Skeletal muscle cell (primary cell): ENCODE measurements around the gene MAPK11.

Experiments used
- DNase-seq: peaks from one replicate; pipeline ENCODE4 v3.0.0-alpha.2; 2010; ENCODE audit warnings: low read depth
- H3K4me3 ChIP-seq: 2 replicates; pipeline ENCODE4 v1.5.1; 2011; ENCODE audit warnings: low read depth, mild to moderate bottlenecking, control low read depth, low read length, moderate library complexity

The MAPK11 gene

DNA sequence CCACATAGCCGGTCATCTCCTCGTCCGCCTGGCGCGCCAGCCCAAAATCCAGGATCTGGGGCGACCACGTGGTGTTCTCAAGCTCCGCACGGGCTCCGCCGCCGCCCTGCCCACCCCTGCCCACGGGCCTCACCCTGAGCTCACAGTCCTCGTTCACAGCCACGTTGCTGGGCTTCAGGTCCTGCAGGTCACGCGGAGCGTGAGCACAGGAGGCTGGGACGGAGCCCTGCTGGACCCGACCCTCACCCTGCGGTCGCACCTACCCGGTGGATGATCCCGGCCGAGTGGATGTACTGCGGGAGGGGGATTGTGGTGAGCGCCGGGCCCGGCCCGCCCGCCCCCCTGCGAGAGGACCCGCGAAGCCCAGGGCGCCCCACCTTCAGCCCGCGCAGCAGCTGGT lies 3.2 kb downstream of the MAPK11 start:
- H3K4me3 ChIP-seq, result peak overlapping the region; percentile 42
- no peak for DNase-seq

DNA sequence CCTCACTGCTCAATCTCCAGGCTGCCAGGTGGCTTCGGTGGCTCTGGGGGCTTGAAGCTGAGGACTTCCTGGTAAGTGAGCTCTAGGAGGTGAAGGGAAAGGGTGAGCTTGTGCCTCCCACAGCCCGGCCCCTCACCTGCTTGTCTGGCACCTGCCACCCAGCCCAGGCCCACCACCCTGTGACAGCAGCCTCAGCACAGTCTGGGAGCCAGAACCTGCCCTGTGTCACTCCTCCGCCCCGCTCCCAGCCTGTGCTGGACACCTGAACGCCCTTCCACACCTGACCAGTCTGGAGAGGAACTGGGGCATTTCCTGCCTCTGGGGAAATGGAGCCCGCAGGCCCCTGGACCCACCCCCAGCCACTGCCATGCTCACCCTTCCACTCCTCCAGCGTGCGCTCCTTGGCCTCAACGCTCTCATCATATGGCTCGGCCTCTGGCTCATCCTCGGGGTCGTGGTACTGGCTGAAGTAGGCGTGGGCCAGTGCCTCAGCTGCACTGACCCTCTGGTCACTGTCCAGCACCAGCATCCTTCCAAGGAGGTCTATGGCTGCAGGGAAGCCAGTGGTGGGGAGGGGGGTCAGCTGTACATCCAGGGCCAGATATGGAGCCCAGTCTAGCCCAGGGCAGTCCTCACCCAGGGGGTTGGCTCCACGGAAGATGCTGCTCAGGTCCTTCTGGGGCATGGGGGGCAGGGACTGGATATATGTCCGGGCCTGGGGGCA lies 5.1 kb downstream of the MAPK11 start:
- no peak for DNase-seq
- H3K4me3 ChIP-seq, result no peak overlapping the region

GRCh38 chr22:50264104-50264745 lies 6.0 kb downstream of the MAPK11 start:
- H3K4me3 ChIP-seq, result no peak overlapping the region
- DNase-seq, result no peak

- DNase-seq, result no peak
- no peak overlapping the region for H3K4me3 ChIP-seq
Observed at GRCh38 chr22:50262973-50263617, 7.1 kb downstream of the MAPK11 start.

DNA sequence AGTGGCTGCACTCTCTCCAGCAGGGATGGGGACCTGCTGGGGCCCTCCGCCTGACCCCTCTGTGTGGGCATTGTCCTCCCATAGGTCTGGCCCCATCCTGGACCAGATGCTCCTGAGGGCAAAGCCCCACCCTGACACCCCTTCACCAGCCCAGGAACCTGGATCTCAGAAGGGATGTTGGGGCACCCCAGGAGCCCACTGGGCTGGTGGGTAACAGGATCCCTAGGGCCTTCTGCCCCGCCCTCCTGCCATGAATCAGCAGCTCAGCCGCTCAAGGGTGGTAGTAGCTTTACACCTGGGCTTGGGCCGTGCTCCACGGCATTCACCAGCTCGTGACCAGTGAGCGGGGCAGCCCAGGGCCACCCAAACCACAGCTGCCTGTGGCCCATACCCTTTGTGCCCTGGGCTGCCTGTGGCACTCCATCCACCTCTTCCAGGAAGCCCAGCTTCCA lies 7.7 kb downstream of the MAPK11 start:
- DNase-seq, result no peak
- H3K4me3 ChIP-seq, result no peak overlapping the region

- peak within 1 kb of the TSS; percentile 56 for H3K4me3 ChIP-seq
- DNase-seq, result no peak
Observed at GRCh38 chr22:50261615-50262459, 8.3 kb downstream of the MAPK11 start, which contains the start of gene MAPK12. Gene MAPK12, minus strand, starts transcription at chr22:50261683. Its CDS starts 174 bp downstream, at chr22:50261509.

DNA sequence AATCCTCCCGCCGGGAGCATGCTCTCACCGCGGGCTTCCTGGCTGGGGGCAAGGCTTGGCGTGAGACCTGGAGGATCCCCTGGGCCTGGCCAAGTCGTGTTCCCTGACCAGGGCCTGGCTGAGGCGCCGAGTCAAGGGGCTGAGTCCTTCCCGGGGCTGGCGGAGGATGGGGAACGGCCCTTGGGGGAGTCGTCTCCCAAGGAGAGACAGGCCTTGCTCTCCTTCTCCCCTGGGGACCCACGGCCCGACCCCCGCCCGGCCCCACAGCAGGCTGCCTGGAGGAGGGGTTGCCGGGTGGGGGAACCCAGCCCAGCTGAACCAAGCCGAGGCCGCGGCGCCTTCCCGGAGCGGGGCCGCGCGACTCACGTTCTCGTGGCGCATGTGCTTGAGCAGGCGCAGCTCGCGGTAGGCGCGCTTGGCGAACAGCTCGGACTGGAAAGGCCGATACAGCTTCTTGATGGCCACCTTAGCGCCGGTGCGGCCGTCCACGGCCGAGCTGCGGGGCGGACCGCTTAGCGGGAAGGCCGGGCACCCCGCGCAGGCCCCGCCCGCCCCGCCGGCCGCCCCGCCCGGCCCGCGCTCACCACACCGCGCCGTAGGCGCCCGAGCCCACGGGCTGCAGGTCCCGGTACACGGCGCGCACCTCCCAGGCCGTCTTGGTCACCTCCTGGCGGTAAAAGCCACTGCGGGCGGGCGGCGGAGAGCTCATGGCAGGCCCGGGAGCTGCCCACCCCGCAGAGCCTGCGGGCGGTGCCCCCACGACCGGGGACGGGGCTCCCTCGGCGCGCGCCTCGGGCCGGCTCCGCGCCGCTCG lies 9.2 kb downstream of the MAPK11 start:
- peak overlapping the region; percentile 56 for H3K4me3 ChIP-seq

DNA sequence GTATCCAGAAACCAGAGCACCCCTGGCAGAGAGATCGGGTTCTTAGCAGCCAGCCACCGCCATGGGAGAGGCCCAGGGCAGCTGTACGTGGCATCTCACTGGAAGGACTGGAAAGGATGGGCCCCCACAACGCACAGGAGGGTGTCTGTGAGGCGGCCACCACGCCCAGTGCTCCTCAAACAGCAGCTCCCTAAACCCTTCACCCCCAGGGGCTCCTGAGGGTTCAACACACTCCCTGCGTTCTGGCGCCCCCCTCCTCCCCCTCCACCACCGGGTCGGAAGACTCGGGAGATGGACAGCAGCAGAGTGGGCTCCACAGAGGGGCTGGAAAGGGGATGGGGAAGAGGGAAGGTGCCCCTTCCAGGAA lies 9.8 kb downstream of the MAPK11 start:
- peak overlapping the region; percentile 56 for H3K4me3 ChIP-seq
- no peak for DNase-seq

More for the DNA sequence above, 9.2 kb downstream of the MAPK11 start:
- DNase-seq, result no peak

GRCh38 chr22:50259302-50259701 lies 10.9 kb downstream of the MAPK11 start:
- no peak for DNase-seq
- no peak overlapping the region for H3K4me3 ChIP-seq

- H3K4me3 ChIP-seq, result no peak overlapping the region
- DNase-seq, result no peak
Observed at GRCh38 chr22:50258361-50259292, 11.6 kb downstream of the MAPK11 start.

- no peak for DNase-seq
- no peak overlapping the region for H3K4me3 ChIP-seq
Observed at GRCh38 chr22:50257451-50258360, 12.5 kb downstream of the MAPK11 start.

DNA sequence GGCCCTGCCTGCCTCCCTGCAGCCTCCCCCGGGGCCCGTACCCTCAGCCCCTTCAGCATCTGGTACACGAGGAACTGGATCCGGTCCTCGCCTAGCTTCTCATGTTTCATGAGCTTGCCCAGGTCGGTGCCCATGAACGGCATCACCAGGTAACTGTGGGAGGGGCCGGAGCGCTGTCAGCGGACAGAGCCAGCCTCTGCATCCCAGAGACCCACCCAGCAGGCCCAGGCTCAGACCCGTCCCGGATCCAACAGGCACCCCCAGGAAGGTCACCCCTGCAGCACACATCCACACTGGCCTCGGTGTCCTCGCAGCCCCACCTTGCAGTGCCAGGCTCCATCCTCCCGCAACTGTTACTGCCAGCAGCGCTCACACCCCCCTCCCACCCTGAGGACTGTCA lies 13.1 kb downstream of the MAPK11 start:
- no peak for DNase-seq
- no peak overlapping the region for H3K4me3 ChIP-seq

DNA sequence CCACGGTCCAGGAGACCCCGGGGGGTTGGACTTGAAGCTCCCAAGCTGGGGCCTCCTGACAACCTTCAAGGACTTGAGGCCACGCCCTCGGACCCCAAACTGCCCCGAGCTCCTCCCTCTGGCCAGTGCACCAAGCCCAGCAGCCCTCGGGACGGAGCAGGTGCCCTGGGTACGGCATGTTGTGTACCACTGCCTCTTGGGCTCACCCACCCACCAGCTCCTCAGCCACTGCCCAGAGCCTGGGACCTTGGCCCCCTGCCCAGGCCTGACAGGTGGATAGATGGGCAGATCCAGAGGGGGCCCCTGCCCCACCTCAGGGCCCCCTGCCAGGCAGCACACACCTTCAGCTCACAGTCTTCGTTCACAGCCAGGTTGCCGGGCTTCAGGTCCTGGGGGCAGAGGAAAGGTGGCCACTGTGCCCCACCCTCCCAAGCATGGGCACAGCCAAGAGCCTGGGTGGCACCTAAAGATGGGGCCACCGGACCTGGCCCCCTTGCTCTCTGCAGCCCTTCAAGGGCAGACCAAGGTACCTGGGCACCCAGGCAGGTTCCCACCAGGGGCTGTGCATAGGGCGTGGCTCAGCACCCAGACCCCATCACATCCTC lies 13.8 kb downstream of the MAPK11 start:
- H3K4me3 ChIP-seq, result no peak overlapping the region
- DNase-seq, result no peak

GRCh38 chr22:50255607-50256006 lies 14.6 kb downstream of the MAPK11 start:
- DNase-seq, result no peak
- H3K4me3 ChIP-seq, result no peak overlapping the region

DNA sequence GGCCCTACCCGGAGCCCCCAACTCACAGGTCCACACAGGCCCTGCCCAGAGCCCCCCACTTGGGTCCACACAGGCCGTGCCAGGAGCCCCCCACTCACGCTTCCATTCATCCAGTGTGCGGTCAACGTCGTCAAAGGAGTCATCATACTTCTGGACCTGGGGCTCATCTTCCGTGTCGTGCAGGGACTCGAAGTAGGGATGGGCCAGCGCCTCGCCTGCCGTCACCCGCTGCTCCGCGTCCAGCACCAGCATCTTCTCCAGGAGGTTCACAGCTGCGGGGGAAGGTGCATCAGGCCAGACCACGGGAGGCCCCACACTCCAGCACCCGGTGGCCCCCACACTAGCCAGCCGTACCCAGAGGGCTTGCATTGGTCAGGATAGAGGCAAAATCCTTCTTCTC lies 15.1 kb downstream of the MAPK11 start:
- no peak overlapping the region for H3K4me3 ChIP-seq
- no peak for DNase-seq

DNA sequence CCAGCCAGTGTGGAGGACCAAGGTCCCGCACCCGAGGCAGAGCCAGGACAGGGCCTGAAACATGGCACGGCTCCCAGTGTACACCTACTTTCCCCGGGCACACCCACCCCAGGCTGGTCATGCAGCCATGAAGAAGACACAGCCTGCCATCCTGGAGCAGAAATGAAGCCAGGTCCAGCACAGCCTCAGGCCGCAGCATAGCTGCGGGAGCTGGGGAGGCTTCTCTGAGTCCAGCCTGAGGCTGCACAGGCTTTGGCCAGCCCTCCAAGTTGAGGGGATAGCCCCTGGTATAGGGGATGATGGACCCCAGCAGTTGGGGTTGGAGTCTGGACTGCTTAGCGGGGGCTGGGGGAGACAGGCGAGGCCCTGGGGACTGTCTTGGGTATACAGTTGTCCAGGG lies 16.2 kb downstream of the MAPK11 start:
- DNase-seq, result no peak
- no peak overlapping the region for H3K4me3 ChIP-seq
